ENCODE data around the gene THTPA. TPM values are rescaled to one million over a fixed set of nuclear protein-coding genes. Genes with fewer than 3 reads are reported as not detected.

The THTPA gene
- total RNA-seq, 1 donor from 2014 or later: 37.2 TPM

DNA sequence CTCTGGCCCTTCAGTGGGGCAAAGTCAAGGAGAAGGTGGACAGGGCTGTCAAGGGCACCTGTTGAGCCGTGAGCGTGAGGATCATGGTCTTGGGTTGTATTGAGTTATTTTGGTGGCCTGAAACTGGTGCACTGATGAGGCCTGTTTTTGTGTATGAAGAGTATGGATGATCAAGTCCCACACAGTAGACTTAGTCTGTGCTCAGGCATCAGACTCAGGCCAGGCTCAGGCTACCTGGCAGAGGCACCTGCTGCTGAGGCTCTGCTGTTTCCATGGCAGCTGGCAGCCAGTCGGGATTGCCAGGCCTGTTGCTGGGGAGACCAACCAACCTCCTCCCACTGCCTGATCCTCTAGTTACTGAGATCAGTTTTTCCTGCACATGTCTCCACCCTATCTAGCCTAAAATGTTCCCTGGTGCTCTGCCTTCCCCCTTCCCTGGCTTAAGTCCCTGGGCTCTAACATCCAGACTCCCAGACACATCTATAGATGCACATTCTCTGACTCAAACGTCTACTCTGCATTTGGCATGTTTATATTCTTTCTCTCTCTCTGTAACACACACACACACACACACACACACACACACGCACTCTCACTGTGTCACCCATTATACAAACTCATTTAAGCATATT lies 17.4 kb downstream of the THTPA start:
- no peak overlapping the region for H3K4me3 ChIP-seq (ENCODE audit: low read depth, low read length)
- no peak for TF ChIP-seq CTCF (conservative IDR thresholded peaks at IDR 0.05; ENCODE audit: low read depth, low read length)
- DNase-seq (ENCODE audit: low read depth): no peak

DNA sequence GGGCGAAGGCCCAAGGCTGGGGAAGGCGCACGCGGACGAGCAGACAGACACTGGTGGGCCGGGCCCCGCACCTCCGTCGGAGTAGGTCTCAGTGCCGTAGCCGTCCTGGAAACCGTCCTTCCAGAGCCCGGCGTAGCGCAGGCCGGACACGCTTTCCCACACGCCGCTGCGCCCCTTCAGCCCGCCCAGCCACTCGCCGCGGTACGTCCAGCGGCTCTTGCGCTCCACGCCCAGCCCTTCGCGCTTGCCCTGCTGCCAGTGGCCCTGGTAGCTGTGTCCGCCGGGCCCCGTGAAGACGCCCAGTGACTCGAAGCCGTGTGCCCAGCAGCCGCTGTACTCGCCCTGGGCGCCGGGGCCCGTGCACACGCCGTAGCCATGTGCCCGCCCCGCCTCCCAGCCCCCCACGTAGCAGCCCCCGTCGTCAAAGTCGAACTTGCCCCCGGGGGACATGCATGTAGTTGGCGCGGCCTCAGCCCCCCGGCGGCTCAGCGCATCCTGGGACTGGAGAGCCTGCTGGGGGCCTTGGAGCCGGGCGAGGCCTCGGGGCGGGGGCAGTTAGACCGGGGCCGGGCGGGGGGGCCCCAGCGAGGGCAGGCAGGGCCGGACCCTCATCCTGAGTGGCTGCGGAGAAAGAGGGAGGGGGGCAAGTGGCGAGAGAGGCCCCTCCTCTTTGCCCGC lies 21.1 kb downstream of the THTPA start:
- DNase-seq (ENCODE audit: low read depth): no peak
- H3K4me3 ChIP-seq (ENCODE audit: low read depth, low read length): no peak overlapping the region
- TF ChIP-seq CTCF (conservative IDR thresholded peaks at IDR 0.05; ENCODE audit: low read depth, low read length): no peak

GRCh38 chr14:23577710-23578392 lies 21.8 kb downstream of the THTPA start:
- no peak for TF ChIP-seq CTCF (conservative IDR thresholded peaks at IDR 0.05; ENCODE audit: low read depth, low read length)
- no peak overlapping the region for H3K4me3 ChIP-seq (ENCODE audit: low read depth, low read length)
- no peak for DNase-seq (ENCODE audit: low read depth)

- no peak for TF ChIP-seq CTCF (conservative IDR thresholded peaks at IDR 0.05; ENCODE audit: low read depth, low read length)
- no peak within 1 kb of the TSS for H3K4me3 ChIP-seq (ENCODE audit: low read depth, low read length)
- DNase-seq (ENCODE audit: low read depth): no peak
Observed at GRCh38 chr14:23578560-23579310, 22.7 kb downstream of the THTPA start, which contains the start of gene JPH4. Gene JPH4, minus strand, starts transcription at chr14:23578790. Its CDS starts 1,337 bp downstream, at chr14:23577453.

GRCh38 chr14:23579311-23579630 lies 23.2 kb downstream of the THTPA start:
- no peak for DNase-seq (ENCODE audit: low read depth)
- no peak overlapping the region for H3K4me3 ChIP-seq (ENCODE audit: low read depth, low read length)
- TF ChIP-seq CTCF (conservative IDR thresholded peaks at IDR 0.05; ENCODE audit: low read depth, low read length): no peak

DNA sequence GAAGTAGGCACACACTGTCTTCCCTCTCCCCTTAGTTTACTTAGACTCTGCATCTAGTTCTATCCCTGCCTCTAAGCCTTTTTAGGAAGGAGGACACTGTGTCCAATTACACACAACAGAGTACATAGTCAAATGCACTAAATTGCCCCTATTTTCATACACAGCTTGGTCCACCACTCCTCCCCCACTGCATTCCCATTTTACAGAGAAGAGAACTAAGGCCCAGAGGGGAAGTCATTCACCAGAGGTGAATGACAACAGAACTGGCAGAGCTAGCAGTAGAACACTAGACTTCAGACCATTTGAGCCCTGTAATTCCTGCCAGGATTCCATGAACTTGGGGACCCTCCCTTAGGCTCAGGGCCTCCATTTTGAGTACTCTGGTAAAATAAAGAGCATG lies 23.7 kb downstream of the THTPA start:
- no peak for TF ChIP-seq CTCF (conservative IDR thresholded peaks at IDR 0.05; ENCODE audit: low read depth, low read length)
- H3K4me3 ChIP-seq (ENCODE audit: low read depth, low read length): no peak overlapping the region
- DNase-seq (ENCODE audit: low read depth): no peak
